Motor neuron (in vitro differentiated cells): Measurements from ENCODE around the gene SEMA4D. TPM values are rescaled to one million over a fixed set of nuclear protein-coding genes. Genes with fewer than 3 reads are reported as not detected.

ENCODE experiments used
- ATAC-seq, 8 experiments: fragments of 200-7000 bp; cut with Tn5 transposase; replicated peaks in 6 of 8; 2 replicates each; pipeline ENCODE4 v1.8.0; 2021; ENCODE audit warnings: mild to moderate bottlenecking in 8 of 8, moderate library complexity in 8 of 8
- H3K27ac ChIP-seq, 2 donors: fragments of 250-450 bp; sonication (Bioruptor Pico); 2 replicates each; pipeline ENCODE4 v1.9.0; 2021; ENCODE audit warnings: antibody characterized with exemption in 2 of 2, mild to moderate bottlenecking in 2 of 2, moderate library complexity in 1 of 2
- H3K4me1 ChIP-seq, 2 donors: fragments of 250-450 bp; sonication (Bioruptor Pico); replicated peaks in 1 of 2; 2 replicates each; pipeline ENCODE4 v1.6.1; 2021; ENCODE audit warnings: antibody characterized with exemption in 2 of 2, mild to moderate bottlenecking in 2 of 2, moderate library complexity in 1 of 2
- H3K4me3 ChIP-seq, 5 donors: fragments of 250-450 bp; sonication (Bioruptor Pico); 2 replicates each; pipeline ENCODE4 v1.9.0; 2021; ENCODE audit warnings: antibody characterized with exemption in 5 of 5, mild to moderate bottlenecking in 5 of 5, moderate library complexity in 4 of 5
- WGBS, 10 experiments: fragments of 450-650 bp; shearing (Covaris generic); methylation state at CpG; one replicate each; pipeline ENCODE4 v1.0.0; 2022; 5-methylcytosine and 5-hydroxymethylcytosine counted together
- in situ Hi-C, 9 experiments: fragments of 400-800 bp; cut with MboI; loops; one replicate each; pipeline ENCODE4 v1.15.0; 2021; ENCODE audit warnings: low sequenced_read_pairs in 9 of 9, low pct_unique_long_range_greater_than_20kb in 2 of 9; ENCODE audit not compliant: unreplicated experiment in 9 of 9
- total RNA-seq, 8 experiments: library from RNA; unstranded; fragments of 300-600 nt; gene quantifications; 2 replicates each; pipeline versions ENCODE4 v1.2.3 to v1.2.4, GENCODE V29; 2022

Gene SEMA4D
- total RNA-seq, 8 experiments from 2014 or later, result 1.2 to 30.1 (median 13.8) TPM

DNA sequence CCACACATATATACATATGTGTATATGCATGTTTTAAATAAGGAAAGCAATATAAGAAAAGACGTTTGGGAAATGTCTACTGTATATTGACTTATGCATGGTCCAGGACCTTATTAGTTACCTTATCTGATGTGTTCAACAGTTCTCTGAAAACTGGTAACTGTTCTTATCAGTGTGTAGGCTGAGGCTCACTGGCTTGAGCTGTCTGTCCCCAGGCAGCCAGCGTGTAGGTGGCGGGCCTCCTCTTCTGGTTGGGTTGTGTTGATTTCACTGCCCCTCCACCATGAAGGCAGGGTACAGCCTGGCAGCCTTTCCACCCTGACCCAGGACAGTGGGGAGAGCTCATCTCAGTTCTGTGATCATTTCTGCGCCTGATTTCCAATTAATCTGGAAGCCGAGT lies 38.7 kb upstream of the SEMA4D start:
- 0 to 100% (median 45%) methylated on average over 1 to 3 of the region's 5 CpGs; no CpG with 5 or more reads in 2 of the 10 experiments for WGBS, 10 experiments
- H3K4me3 ChIP-seq, result no peak overlapping the region
- no peak overlapping the region for H3K27ac ChIP-seq
- in situ Hi-C loops, result loop anchor here in 1 of 9 experiments (25.0 kb wide), 1 partner anchor 124 kb away; no protein-coding TSS in a partner anchor
- peak in 1 of 8 experiments; percentile 89 for ATAC-seq
- peaks cover 26 to 29% of the 10 kb centered on the region in 2 donors for H3K4me1 ChIP-seq

DNA sequence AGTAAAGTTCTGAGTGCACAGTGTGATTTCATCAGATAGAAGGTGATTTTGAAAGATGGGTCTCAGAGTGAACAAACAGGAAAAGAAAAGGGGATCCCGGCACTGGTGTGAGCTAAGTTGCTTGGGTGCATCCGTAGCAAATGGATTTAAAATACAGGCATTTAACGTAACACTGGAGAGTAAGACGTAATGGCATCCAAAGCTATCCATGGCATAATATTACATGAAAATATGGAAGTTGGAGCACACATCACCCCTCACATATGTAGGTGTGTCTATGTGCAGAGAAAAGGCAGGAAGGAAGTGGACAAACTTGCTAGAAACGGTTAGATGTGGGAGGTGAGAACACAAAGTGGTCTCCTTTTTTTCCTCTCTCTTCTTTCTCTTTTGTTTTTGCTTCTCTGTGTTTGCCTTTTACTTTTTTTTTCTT lies 38.2 kb upstream of the SEMA4D start:
- Histone ChIP-seq H3K27ac (no peak overlapping the region), H3K4me3 (no peak overlapping the region), H3K4me1 (peaks cover 26 to 29% of the 10 kb centered on the region in 2 donors)
- WGBS, 10 experiments, result 39 to 100% (median 79%) methylated on average over 1 to 5 of the region's 5 CpGs; no CpG with 5 or more reads in 1 of the 10 experiments
- ATAC-seq, result no peak
- in situ Hi-C loops, result loop anchor here in 1 of 9 experiments (25.0 kb wide), 1 partner anchor 124 kb away; no protein-coding TSS in a partner anchor

DNA sequence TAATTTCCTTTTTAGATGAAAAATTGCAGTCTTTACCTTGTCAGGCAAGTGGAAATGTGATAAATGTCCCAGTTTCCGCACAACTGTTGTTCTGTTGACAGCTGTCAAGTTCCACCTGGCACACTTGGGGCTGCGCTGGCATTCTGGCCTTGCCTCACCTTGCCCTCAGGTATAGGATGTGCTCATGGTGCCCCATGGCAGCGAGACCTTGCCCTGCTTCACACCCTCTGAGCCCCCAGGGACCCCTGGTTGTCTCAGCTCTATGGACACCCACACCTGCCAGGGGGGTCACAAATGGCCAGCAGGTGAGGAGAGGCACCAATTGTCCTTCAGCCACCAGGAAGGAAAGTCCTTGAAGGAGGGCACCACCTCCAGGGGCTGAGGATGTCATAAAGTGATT lies 37.5 kb upstream of the SEMA4D start:
- whole genome bisulfite sequencing, 10 experiments, result 100% methylated on average over 1 of the region's 3 CpGs; no CpG with 5 or more reads in 8 of the 10 experiments
- ATAC-seq, result no peak
- H3K4me3 ChIP-seq, result no peak overlapping the region
- peak overlapping the region; percentile 75 to 81 for H3K27ac ChIP-seq
- in situ Hi-C loops, result loop anchor here in 1 of 9 experiments (25.0 kb wide), 1 partner anchor 123 kb away; no protein-coding TSS in a partner anchor
- peaks cover 26 to 29% of the 10 kb centered on the region in 2 donors for H3K4me1 ChIP-seq

DNA sequence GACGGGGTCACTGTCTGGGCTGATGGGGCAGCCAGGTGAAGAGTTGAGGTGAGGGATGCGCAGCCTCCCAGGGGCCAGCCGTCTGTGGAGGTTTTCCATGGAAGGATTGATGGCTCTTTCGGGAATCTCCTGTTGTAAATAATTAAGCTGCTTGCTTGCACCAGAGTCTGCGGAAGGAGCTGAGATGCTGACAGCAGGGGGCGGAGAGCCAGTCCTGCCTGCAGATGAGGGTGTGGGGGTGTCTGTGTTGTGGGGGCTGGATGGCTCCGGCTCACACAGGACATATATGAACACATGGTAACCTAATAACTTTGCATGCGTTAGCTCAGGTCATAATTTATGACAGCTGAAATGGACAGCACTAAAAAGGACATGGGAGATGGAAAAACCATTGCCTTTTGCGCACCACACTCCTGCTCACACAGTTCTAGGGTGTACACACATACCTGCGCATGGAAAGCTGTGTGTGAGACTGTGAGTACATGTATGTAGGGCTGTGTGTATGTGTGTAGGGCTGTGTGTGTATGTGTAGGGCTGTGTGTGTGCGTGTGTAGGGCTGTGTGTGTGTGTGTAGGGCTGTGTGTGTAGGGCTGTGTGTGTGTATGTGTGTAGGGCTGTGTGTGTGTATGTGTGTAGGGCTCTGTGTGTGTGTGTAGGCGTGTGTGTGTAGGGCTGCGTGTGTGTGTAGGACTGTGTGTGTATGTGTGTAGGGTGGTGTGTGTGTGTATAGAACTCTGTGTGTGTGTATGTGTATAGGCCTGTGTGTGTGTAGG lies 36.8 kb upstream of the SEMA4D start:
- Histone ChIP-seq H3K4me3 (no peak overlapping the region), H3K27ac (peak overlapping the region; percentile 75 to 81), H3K4me1 (peaks cover 26 to 29% of the 10 kb centered on the region in 2 donors)
- peak in 5 of 8 experiments; percentile 81 to 94 (median 89) for ATAC-seq
- WGBS, 10 experiments, result 25 to 100% (median 65%) methylated on average over 1 to 4 of the region's 13 CpGs; no CpG with 5 or more reads in 4 of the 10 experiments
- in situ Hi-C loops, result loop anchor here in 1 of 9 experiments (25.0 kb wide), 1 partner anchor 122 kb away; no protein-coding TSS in a partner anchor

DNA sequence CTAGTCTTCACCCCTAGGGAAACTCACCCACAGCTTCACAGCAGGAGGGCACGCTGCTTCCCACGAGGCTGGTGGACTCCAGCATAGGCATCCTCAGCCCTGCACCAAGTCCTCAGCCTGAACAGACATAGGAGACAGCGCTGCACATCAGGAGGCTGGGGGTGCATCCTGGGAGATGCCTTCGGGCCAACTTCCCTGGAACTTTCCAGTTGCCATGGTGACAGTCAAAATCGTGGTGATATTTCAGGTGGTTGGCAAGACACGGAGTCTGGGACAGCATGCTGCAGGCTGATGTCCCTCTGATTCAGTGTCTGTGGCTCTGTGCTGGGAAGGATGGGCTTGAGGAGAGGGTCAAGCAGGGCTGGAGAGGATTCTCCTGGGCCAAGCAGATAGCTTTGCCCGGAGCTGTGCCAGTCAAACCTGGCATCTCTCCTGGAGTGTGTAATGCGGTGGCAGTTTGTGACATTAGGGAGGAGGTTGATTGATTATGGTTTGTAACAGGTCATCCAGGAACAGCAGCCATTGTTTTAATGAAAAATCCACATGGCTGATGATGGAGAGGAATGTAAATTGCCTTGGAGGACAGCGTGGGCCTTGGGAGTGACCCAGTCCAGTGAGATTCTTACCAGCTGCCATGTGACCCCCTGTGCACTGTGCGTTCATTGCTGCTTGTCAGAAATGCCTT lies 35.6 kb upstream of the SEMA4D start:
- Histone ChIP-seq H3K4me3 (no peak overlapping the region), H3K4me1 (peaks cover 26 to 29% of the 10 kb centered on the region in 2 donors), H3K27ac (peak overlapping the region; percentile 75 to 81)
- peak in 6 of 8 experiments; percentile 16 to 74 (median 68) for ATAC-seq
- 20 to 83% (median 51%) methylated on average over 1 to 7 of the region's 10 CpGs; no CpG with 5 or more reads in 2 of the 10 experiments for WGBS, 10 experiments
- in situ Hi-C loops, result loop anchor here in 1 of 9 experiments (25.0 kb wide), 1 partner anchor 121 kb away; no protein-coding TSS in a partner anchor

DNA sequence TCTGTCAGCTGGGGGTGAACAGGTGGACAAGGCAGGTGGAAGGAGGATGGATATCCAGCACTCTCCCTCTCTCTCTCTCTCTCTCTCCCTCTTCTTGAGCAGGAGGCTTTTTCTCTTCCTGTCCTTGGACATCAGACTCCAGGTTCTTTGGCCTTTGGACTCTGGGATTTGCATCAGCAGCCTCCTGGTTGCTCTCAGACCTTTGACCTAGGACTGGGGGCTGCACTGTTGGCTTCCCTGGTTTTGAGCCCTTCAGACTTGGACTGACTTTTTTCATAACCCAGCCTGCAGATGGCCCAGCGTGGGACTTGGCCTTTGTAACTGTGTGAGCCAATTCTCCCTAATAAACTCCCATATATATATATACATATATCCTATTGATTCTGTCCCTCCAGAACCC lies 35.0 kb upstream of the SEMA4D start:
- Histone ChIP-seq H3K27ac (no peak overlapping the region), H3K4me1 (peaks cover 26 to 29% of the 10 kb centered on the region in 2 donors), H3K4me3 (no peak overlapping the region)
- in situ Hi-C loops, result loop anchor here in 1 of 9 experiments (25.0 kb wide), 1 partner anchor 121 kb away; no protein-coding TSS in a partner anchor
- 60 to 100% (median 83%) methylated on average over 1 of the region's 1 CpG; no CpG with 5 or more reads in 6 of the 10 experiments for WGBS, 10 experiments
- no peak for ATAC-seq

DNA sequence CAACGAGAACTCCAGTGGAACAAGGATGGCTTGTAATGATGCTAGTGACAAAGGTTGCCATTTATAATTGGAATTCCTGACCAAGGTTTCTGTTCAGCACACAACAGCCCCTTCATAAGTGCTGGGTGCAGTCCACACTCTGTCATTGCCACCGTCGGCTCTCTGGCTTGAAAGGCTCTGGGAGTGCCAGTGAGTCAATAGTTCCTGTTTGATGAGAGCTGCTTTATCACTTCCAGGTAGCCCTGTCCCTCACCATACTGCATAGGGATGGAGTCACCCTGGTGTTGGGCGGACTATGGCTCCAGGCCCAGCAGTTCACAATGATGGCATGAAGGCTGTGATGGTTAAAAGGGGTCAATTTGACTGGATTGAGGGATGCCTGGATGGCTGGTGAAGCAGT lies 34.6 kb upstream of the SEMA4D start:
- Histone ChIP-seq H3K27ac (no peak overlapping the region), H3K4me3 (no peak overlapping the region), H3K4me1 (peaks cover 26 to 29% of the 10 kb centered on the region in 2 donors)
- ATAC-seq, result no peak
- 93 to 100% (median 97%) methylated on average over 1 to 3 of the region's 4 CpGs; no CpG with 5 or more reads in 6 of the 10 experiments for WGBS, 10 experiments
- in situ Hi-C loops, result loop anchor here in 1 of 9 experiments (25.0 kb wide), 1 partner anchor 120 kb away; no protein-coding TSS in a partner anchor

DNA sequence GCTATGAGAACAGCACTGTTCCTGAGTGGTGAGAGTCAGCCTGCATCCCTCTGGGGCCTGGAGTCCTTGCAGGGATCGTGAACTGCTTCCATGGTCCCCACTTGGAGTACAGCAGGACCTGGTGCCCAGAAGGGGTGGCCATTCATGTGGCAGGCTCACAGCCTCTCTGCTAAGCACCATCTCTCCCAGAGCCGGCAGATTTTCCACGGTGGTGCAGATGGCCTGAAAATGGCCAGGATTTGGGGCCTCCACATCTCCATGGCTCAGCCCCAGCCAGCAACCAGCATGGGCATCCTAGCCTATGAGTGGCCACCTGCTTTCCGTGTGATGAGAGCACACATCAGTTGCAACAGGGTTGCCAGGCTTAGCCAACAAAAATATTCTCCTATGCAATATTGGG lies 33.9 kb upstream of the SEMA4D start:
- no peak for ATAC-seq
- Histone ChIP-seq H3K4me3 (no peak overlapping the region), H3K27ac (no peak overlapping the region), H3K4me1 (peaks cover 26 to 29% of the 10 kb centered on the region in 2 donors)
- in situ Hi-C loops, result loop anchor here in 1 of 9 experiments (25.0 kb wide), 1 partner anchor 119 kb away; no protein-coding TSS in a partner anchor
- 40 to 89% methylated on average over 1 to 4 of the region's 4 CpGs; no CpG with 5 or more reads in 8 of the 10 experiments for WGBS, 10 experiments

DNA sequence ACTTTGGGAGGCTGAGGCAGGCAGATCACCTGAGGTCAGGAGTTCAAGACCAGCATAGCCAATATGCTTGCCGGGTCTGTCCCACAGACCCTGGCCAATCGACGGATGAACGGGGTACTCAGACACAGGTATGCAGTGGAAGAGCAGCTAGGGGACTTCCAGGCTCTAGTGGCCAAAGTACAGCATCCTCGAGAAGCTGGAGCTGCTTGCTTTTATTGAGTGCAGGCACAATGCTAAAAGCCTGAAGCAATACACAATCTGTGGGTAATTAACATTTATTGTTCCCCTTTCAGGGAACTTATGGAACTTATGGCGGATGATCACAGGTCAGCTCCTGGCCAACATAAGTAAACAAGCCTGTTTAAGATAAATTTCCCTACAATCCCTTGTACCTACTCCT lies 32.8 kb upstream of the SEMA4D start:
- in situ Hi-C loops, result loop anchor here in 1 of 9 experiments (25.0 kb wide), 1 partner anchor 118 kb away; no protein-coding TSS in a partner anchor
- ATAC-seq, result no peak
- 37 to 96% (median 79%) methylated on average over 1 to 6 of the region's 6 CpGs; no CpG with 5 or more reads in 2 of the 10 experiments for WGBS, 10 experiments
- Histone ChIP-seq H3K27ac (no peak overlapping the region), H3K4me1 (peaks cover 26 to 27% of the 10 kb centered on the region in 2 donors), H3K4me3 (no peak overlapping the region)

DNA sequence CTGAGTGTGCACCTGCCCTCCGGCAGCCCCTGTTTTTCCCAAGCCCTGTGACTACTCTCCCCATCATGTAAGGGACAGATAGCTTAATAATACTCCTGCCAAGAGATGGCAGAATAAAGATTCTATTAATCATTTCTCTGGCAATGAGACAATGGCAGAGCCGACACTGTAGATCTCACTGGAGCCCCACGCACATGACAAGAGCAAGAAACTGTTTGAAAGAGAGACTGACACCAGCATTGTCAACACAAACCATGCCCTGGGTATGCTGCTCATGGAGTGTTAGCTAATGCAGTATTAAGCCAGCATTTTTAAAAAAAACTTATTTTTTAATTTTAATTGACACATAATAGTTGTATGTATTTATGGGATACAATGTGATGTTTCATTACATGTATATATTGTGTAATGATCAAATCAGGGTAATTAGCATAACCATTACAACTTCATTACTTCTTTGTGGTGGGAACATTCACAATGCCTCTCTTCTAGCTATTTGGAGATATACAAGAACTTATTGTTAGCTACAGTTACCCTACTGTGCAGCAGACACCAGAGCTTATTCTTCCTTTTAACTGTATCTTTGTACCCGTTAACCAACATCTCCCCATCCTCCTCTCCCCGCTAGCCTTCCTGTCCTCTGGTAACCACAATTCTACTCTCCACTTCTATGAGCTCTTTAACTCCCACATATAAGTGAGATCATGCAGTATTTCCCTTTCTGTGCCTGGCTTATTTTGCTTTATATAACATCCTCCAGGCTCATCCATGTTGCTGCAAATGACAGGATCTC lies 31.5 kb upstream of the SEMA4D start:
- peak in 1 of 8 experiments; percentile 4 for ATAC-seq
- 22 to 100% (median 43%) methylated on average over 1 to 5 of the region's 5 CpGs; no CpG with 5 or more reads in 1 of the 10 experiments for WGBS, 10 experiments
- H3K4me3 ChIP-seq, result no peak overlapping the region
- no peak overlapping the region for H3K27ac ChIP-seq
- in situ Hi-C loops, result loop anchor here in 1 of 9 experiments (25.0 kb wide), 1 partner anchor 117 kb away; no protein-coding TSS in a partner anchor
- peaks cover 24 to 27% of the 10 kb centered on the region in 2 donors for H3K4me1 ChIP-seq

DNA sequence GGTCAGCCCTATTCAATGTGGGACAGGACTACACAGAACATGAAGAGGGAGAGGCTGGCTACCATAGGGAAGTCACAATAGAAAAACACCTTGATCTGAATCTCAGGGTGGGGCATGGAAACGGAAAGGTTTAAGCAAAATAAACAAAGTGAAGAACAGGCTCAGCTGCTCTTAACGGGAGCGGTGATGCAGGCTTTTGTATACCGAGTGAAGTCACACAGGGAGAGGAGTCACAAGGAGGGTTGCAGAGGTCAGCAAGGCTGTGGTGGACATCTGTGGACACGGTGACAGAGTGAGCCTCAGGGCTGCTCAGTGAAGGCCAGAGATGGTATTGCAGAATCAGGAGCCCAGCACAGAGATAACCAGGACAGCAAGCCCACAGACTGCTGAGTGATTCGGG lies 30.6 kb upstream of the SEMA4D start:
- in situ Hi-C loops, result loop anchor here in 1 of 9 experiments (25.0 kb wide), 1 partner anchor 116 kb away; no protein-coding TSS in a partner anchor
- Histone ChIP-seq H3K27ac (no peak overlapping the region), H3K4me1 (peaks cover 15 to 18% of the 10 kb centered on the region in 2 donors), H3K4me3 (no peak overlapping the region)
- WGBS, 10 experiments, result 43 to 100% (median 82%) methylated on average over 1 to 6 of the region's 6 CpGs
- peak in 6 of 8 experiments; percentile 11 to 63 (median 48) for ATAC-seq

DNA sequence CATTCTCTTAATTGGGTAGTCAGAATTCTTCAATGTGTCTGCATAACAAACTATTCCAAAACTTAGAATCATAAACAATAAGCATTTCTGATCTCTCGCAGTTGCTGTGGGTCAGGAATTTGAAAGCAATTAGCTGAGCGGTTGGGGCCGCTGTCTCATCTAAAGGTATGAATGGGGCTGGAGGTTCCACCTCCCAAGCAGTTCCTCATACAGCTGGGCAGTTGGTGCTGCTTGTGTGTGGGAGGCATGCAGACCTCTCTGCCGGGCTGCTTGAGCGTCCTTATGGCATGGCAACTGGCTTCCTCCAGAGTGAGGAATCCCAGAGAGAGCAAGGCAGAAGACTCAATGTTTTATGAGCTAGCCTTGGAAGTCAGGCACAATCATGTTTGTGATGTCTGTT lies 30.2 kb upstream of the SEMA4D start:
- in situ Hi-C loops, result loop anchor here in 1 of 9 experiments (25.0 kb wide), 1 partner anchor 116 kb away; no protein-coding TSS in a partner anchor
- Histone ChIP-seq H3K4me1 (peaks cover 11 to 14% of the 10 kb centered on the region in 2 donors), H3K27ac (no peak overlapping the region), H3K4me3 (no peak overlapping the region)
- no peak for ATAC-seq
- 60 to 97% (median 90%) methylated on average over 3 to 5 of the region's 5 CpGs; no CpG with 5 or more reads in 3 of the 10 experiments for WGBS, 10 experiments
